IMR-90 (cell line): ENCODE data around the gene HSPB7. TPM values are rescaled to one million over a fixed set of nuclear protein-coding genes. Genes with fewer than 3 reads are reported as not detected.

Experiments
- ATAC-seq: fragments of 200-7000 bp; cut with Tn5 transposase; 2 replicates; pipeline ENCODE4 v1.9.1; 2020; ENCODE audit warnings: low read depth, mild to moderate bottlenecking, moderate library complexity
- BruUV-seq: library from RNA; stranded (reverse); fragments of 400-500 nt; replicated peaks from 2 replicates; lab custom pipeline; 2021; lab: Mats Ljungman, UMichigan
- CTCF ChIA-PET: fragments of 300-600 bp; formaldehyde crosslinking; extraction: SDS; loops from one replicate; lab custom pipeline; 2021; ENCODE audit warnings: antibody characterized with exemption; lab: Yijun Ruan, JAX
- POLR2A ChIA-PET: fragments of 300-600 bp; sonication (Branson Sonifier 250); formaldehyde crosslinking; loops from one replicate; lab custom pipeline; 2022; ENCODE audit warnings: antibody characterized with exemption; ENCODE audit not compliant: unreplicated experiment; lab: Charles Lee
- DNase-seq: peaks from one replicate; pipeline ENCODE4 v3.0.0; 2013
- H2AFZ ChIP-seq: replicated peaks from 2 replicates; pipeline ENCODE3; 2013; ENCODE audit warnings: low read length, mild to moderate bottlenecking; ENCODE audit not compliant: poor library complexity
- H2AK5ac ChIP-seq: 2 replicates; pipeline ENCODE4 v1.6.1; 2013; ENCODE audit warnings: low read depth, low read length, inconsistent platforms
- H2AK9ac ChIP-seq: replicated peaks from 2 replicates; pipeline ENCODE3; 2013; ENCODE audit warnings: mild to moderate bottlenecking, low read depth, low read length, moderate library complexity; ENCODE audit not compliant: poor library complexity
- H2BK120ac ChIP-seq: 2 replicates; pipeline ENCODE4 v1.6.1; 2013; ENCODE audit warnings: low read depth, low read length, inconsistent platforms
- H2BK15ac ChIP-seq: 3 replicates; pipeline ENCODE4 v1.6.1; 2013; ENCODE audit warnings: low read depth, low read length, inconsistent platforms
- H2BK20ac ChIP-seq: 2 replicates; pipeline ENCODE4 v1.6.1; 2013; ENCODE audit warnings: low read depth, mild to moderate bottlenecking, inconsistent platforms, low read length, moderate library complexity
- H2BK5ac ChIP-seq: 2 replicates; pipeline ENCODE4 v1.6.1; 2013; ENCODE audit warnings: mild to moderate bottlenecking, low read depth, low read length, inconsistent platforms; ENCODE audit not compliant: poor library complexity, severe bottlenecking
- H3K14ac ChIP-seq: replicated peaks from 2 replicates; pipeline ENCODE4 v1.6.1; 2013; ENCODE audit warnings: low read depth, low read length, inconsistent platforms
- H3K18ac ChIP-seq: 2 replicates; pipeline ENCODE4 v1.6.1; 2013; ENCODE audit warnings: low read depth, low read length, control low read depth
- H3K23ac ChIP-seq: 2 replicates; pipeline ENCODE4 v1.6.1; 2013; ENCODE audit warnings: low read depth, low read length, inconsistent platforms
- H3K27ac ChIP-seq: 2 replicates; pipeline ENCODE4 v1.5.1; 2013; ENCODE audit warnings: mild to moderate bottlenecking, control low read depth, low read length; ENCODE audit not compliant: insufficient read depth
- H3K27me3 ChIP-seq: 2 replicates; pipeline ENCODE4 v1.6.1; 2013; ENCODE audit warnings: low read length; ENCODE audit not compliant: control insufficient read depth, insufficient read depth
- H3K36me3 ChIP-seq: 2 replicates; pipeline ENCODE4 v1.6.1; 2013; ENCODE audit warnings: low read length, mixed read lengths; ENCODE audit not compliant: control insufficient read depth, insufficient read depth
- H3K4ac ChIP-seq: 2 replicates; pipeline ENCODE4 v1.6.1; 2013; ENCODE audit warnings: low read depth, low read length, inconsistent platforms
- H3K4me1 ChIP-seq: 2 replicates; pipeline ENCODE4 v1.6.1; 2013; ENCODE audit warnings: low read length, mixed read lengths; ENCODE audit not compliant: control insufficient read depth, insufficient read depth
- H3K4me2 ChIP-seq: 2 replicates; pipeline ENCODE4 v1.6.1; 2013; ENCODE audit warnings: low read depth, mild to moderate bottlenecking, control low read depth, low read length, moderate library complexity
- H3K4me3 ChIP-seq: 2 replicates; pipeline ENCODE4 v1.5.1; 2013; ENCODE audit warnings: low read depth, mild to moderate bottlenecking, control low read depth, low read length, moderate library complexity; ENCODE audit not compliant: insufficient read depth
- H3K56ac ChIP-seq: 2 replicates; pipeline ENCODE4 v1.6.1; 2013; ENCODE audit warnings: low read length, inconsistent platforms; ENCODE audit not compliant: insufficient read depth; ENCODE audit errors: extremely low read depth
- H3K79me1 ChIP-seq, 2 experiments: 2 replicates each; pipeline ENCODE4 v1.6.1; 2013; ENCODE audit warnings: low read length in 2 of 2, inconsistent platforms in 1 of 2, low read depth in 1 of 2
- H3K9ac ChIP-seq: 2 replicates; pipeline ENCODE4 v1.6.1; 2013; ENCODE audit warnings: low read depth, low read length, control low read depth
- H3K9me1 ChIP-seq: 2 replicates; pipeline ENCODE4 v1.6.1; 2013; ENCODE audit warnings: low read length, inconsistent platforms; ENCODE audit not compliant: insufficient read depth
- H3K9me3 ChIP-seq: 2 replicates; pipeline ENCODE4 v1.6.1; 2013; ENCODE audit warnings: low read length; ENCODE audit not compliant: control insufficient read depth, insufficient read depth
- H4K20me1 ChIP-seq: 2 replicates; pipeline ENCODE4 v1.6.1; 2013; ENCODE audit warnings: low read length, inconsistent platforms; ENCODE audit not compliant: insufficient read depth
- H4K5ac ChIP-seq: 2 replicates; pipeline ENCODE4 v1.6.1; 2013; ENCODE audit warnings: mild to moderate bottlenecking, low read depth, low read length, control low read depth
- H4K8ac ChIP-seq, 2 experiments: 2 replicates each; pipeline ENCODE4 v1.6.1; 2013; ENCODE audit warnings: low read depth in 2 of 2, low read length in 2 of 2, control low read depth in 1 of 2, inconsistent platforms in 1 of 2
- H4K91ac ChIP-seq: 2 replicates; pipeline ENCODE4 v1.6.1; 2013; ENCODE audit warnings: low read depth, low read length, inconsistent platforms; ENCODE audit not compliant: insufficient read depth
- BHLHE40 ChIP-seq: fragments of 150-350 bp; IDR thresholded peaks from 2 replicates; pipeline ENCODE4 v1.6.1; 2016; ENCODE audit warnings: mild to moderate bottlenecking, low read depth, low read length
- CHD1 ChIP-seq: IDR thresholded peaks from 2 replicates; pipeline ENCODE4 v1.6.1; 2012; ENCODE audit warnings: low read depth, low read length, improper control_type of control experiment
- MAFK ChIP-seq: IDR thresholded peaks from 2 replicates; pipeline ENCODE4 v1.6.1; 2012; ENCODE audit warnings: low read depth, low read length, improper control_type of control experiment
- MXI1 ChIP-seq: IDR thresholded peaks from 2 replicates; pipeline ENCODE4 v1.6.1; 2012; ENCODE audit warnings: low read depth, mild to moderate bottlenecking, low read length, moderate library complexity, borderline replicate concordance
- NFE2L2 ChIP-seq: fragments of 150-350 bp; IDR thresholded peaks from 2 replicates; pipeline ENCODE4 v1.6.1; 2016; ENCODE audit warnings: low read depth, mild to moderate bottlenecking, low read length
- POLR2A ChIP-seq: IDR thresholded peaks from 2 replicates; pipeline ENCODE4 v1.6.1; 2012; ENCODE audit warnings: mild to moderate bottlenecking, low read depth, low read length
- RAD21 ChIP-seq: IDR thresholded peaks from 2 replicates; pipeline ENCODE4 v1.6.1; 2012; ENCODE audit warnings: low read length, improper control_type of control experiment
- RFX5 ChIP-seq: IDR thresholded peaks from 2 replicates; pipeline ENCODE4 v1.8.0; 2012; ENCODE audit warnings: low read depth, mild to moderate bottlenecking, low read length, moderate library complexity
- WGBS, 2 experiments: methylation state at CpG; one replicate each; pipeline versions ENCODE4 v1.1.5 to v1.1.7; 2013; ENCODE audit warnings: missing lambda C conversion rate in 2 of 2; ENCODE audit not compliant: insufficient read length in 1 of 2; ENCODE audit errors: extremely low coverage in 2 of 2; 5-methylcytosine and 5-hydroxymethylcytosine counted together
- dilution Hi-C: fragments of 300-500 bp; cut with HindIII; formaldehyde crosslinking; loops from one replicate; pipeline ENCODE4 v1.14.3; 2018; ENCODE audit warnings: low sequenced_read_pairs; ENCODE audit not compliant: unreplicated experiment
- in situ Hi-C: fragments of 300-500 bp; cut with MboI; formaldehyde crosslinking; loops from 3 replicates; pipeline ENCODE4 v1.14.3; 2019; ENCODE audit warnings: low sequenced_read_pairs, inconsistent platforms, mixed read lengths
- intact Hi-C: fragments of 100-400 bp; cut with micrococcal nuclease; formaldehyde crosslinking; loops from 2 replicates; pipeline ENCODE4 v1.10.0; 2022
- polyA plus RNA-seq, 3 experiments: library from polyadenylated mRNA; depleted of rRNA; stranded (reverse); fragments of >200 nt; gene quantifications; 2 replicates each; pipeline ENCODE4 v1.2.3, GENCODE V29; 2012; ENCODE audit warnings: low replicate concordance in 1 of 3
- total RNA-seq: library from RNA; depleted of rRNA; stranded (reverse); fragments of >200 nt; gene quantifications from 2 replicates; pipeline ENCODE4 v1.2.3, GENCODE V29; 2012
- TF ChIP-seq, protein P1 (sequence below): conservative IDR thresholded peaks from 2 replicates; pipeline ENCODE4 v1.5.1; 2012; ENCODE audit warnings: mild to moderate bottlenecking, low read depth, low read length, improper control_type of control experiment

HSPB7 gene
- total and polyA plus RNA-seq, 2 of the 4 experiments (the other 2 are of a cell fraction), result 0.54 to 3.0 TPM

DNA sequence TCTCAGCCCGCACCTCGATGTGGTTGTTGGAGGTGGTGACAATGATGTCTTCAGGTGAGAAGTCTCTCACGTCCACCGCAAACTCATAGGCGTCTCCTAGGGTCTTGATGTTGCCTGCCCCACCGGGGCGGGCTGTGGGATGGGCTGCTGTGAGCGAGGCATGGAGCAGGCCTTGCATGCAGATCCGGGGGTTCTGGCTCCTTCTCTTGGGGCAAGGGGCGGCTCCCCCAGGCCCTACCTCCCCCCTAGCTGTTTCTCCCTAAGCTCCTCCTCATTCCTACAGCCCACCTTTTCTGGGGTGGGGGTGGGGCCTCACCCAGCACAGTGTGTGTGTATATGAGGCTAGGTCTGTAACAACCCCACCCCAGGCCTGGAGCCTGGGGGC, 775 bp downstream of the HSPB7 start:
- no peak overlapping the region for H3K14ac ChIP-seq
- no peak overlapping the region for H3K23ac ChIP-seq
- intact Hi-C loops, result no loop called here
- H4K91ac ChIP-seq, result no peak overlapping the region
- ATAC-seq (no peak), DNase-seq (no peak)
- no peak overlapping the region; a peak in 1 of 4 replicates for H4K8ac ChIP-seq
- no peak overlapping the region for H3K9ac ChIP-seq
- POLR2A ChIA-PET, result no interaction called here
- H3K79me1 ChIP-seq, result no peaks in the 10 kb centered on the region
- H2BK120ac ChIP-seq, result no peak overlapping the region
- no peak overlapping the region for H3K4me3 ChIP-seq
- peak overlapping the region; percentile 94 for H2AFZ ChIP-seq
- no peaks in the 10 kb centered on the region for H3K27me3 ChIP-seq
- no peak overlapping the region for H3K4me2 ChIP-seq
- H3K4me1 ChIP-seq, result peaks cover 31% of the 10 kb centered on the region
- 0 out of 2 replicates have a peak overlapping the region, but pooled peaks have one; percentile 48 for H2AK5ac ChIP-seq
- no peaks in the 10 kb centered on the region for H3K36me3 ChIP-seq
- in situ Hi-C loops, result no loop called here
- no peaks in the 10 kb centered on the region for H4K20me1 ChIP-seq
- peaks cover 3% of the 10 kb centered on the region for H3K9me1 ChIP-seq
- dilution Hi-C loops, result no loop called here
- H2BK5ac ChIP-seq, result no peak overlapping the region
- CTCF ChIA-PET, result no interaction called here
- H2BK20ac ChIP-seq, result no peak overlapping the region
- TF ChIP-seq RFX5, result no peak
- TF ChIP-seq RAD21, result no peak
- no peak for TF ChIP-seq MXI1
- no peak for TF ChIP-seq BHLHE40
- TF ChIP-seq CHD1, result no peak
- TF ChIP-seq POLR2A, result no peak
- TF ChIP-seq NFE2L2, result no peak
- TF ChIP-seq, protein P1, sequence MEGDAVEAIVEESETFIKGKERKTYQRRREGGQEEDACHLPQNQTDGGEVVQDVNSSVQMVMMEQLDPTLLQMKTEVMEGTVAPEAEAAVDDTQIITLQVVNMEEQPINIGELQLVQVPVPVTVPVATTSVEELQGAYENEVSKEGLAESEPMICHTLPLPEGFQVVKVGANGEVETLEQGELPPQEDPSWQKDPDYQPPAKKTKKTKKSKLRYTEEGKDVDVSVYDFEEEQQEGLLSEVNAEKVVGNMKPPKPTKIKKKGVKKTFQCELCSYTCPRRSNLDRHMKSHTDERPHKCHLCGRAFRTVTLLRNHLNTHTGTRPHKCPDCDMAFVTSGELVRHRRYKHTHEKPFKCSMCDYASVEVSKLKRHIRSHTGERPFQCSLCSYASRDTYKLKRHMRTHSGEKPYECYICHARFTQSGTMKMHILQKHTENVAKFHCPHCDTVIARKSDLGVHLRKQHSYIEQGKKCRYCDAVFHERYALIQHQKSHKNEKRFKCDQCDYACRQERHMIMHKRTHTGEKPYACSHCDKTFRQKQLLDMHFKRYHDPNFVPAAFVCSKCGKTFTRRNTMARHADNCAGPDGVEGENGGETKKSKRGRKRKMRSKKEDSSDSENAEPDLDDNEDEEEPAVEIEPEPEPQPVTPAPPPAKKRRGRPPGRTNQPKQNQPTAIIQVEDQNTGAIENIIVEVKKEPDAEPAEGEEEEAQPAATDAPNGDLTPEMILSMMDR, result no peak
- TF ChIP-seq MAFK, result no peak
- no TSS peak for BruUV-seq
- H3K18ac ChIP-seq, result no peak overlapping the region
- H2BK15ac ChIP-seq, result no peak overlapping the region
- no peak overlapping the region for H3K56ac ChIP-seq
- peak overlapping the region; percentile 84 for H2AK9ac ChIP-seq
- no peak overlapping the region for H3K27ac ChIP-seq
- no peak overlapping the region for H4K5ac ChIP-seq
- no peaks in the 10 kb centered on the region for H3K9me3 ChIP-seq
- H3K4ac ChIP-seq, result no peak overlapping the region
- WGBS, 2 experiments, result 60% methylated on average over 2 of the region's 10 CpGs; no CpG with 5 or more reads in 1 of the 2 experiments
